Skeletal muscle satellite cell (primary cell): ENCODE measurements around the gene FA2H.
"Not testable (repeated sequence)": the region's sequence is repeated elsewhere in the genome, so short reads cannot be mapped to it uniquely, and the experiment has no call there.

Experiments
- H3K27me3 ChIP-seq: 2 replicates; pipeline ENCODE4 v1.7.0; 2013; ENCODE audit warnings: low read length; ENCODE audit not compliant: control insufficient read depth, insufficient read depth
- H3K36me3 ChIP-seq: 2 replicates; pipeline ENCODE4 v1.7.0; 2013; ENCODE audit warnings: mild to moderate bottlenecking, control low read depth, low read length; ENCODE audit not compliant: insufficient read depth
- H3K4me1 ChIP-seq: 2 replicates; pipeline ENCODE4 v1.7.0; 2013; ENCODE audit warnings: low read length; ENCODE audit not compliant: control insufficient read depth, insufficient read depth
- H3K4me2 ChIP-seq: 2 replicates; pipeline ENCODE4 v1.7.0; 2013; ENCODE audit warnings: mild to moderate bottlenecking, low read length
- H3K4me3 ChIP-seq: 2 replicates; pipeline ENCODE4 v1.7.0; 2013; ENCODE audit warnings: low read length
- H3K9ac ChIP-seq: 2 replicates; pipeline ENCODE4 v1.7.0; 2013; ENCODE audit warnings: mild to moderate bottlenecking, low read depth, low read length, moderate library complexity
- H3K9me3 ChIP-seq: replicated peaks from 2 replicates; pipeline ENCODE4 v1.7.0; 2013; ENCODE audit warnings: mild to moderate bottlenecking, control low read depth, low read length

FA2H gene

DNA sequence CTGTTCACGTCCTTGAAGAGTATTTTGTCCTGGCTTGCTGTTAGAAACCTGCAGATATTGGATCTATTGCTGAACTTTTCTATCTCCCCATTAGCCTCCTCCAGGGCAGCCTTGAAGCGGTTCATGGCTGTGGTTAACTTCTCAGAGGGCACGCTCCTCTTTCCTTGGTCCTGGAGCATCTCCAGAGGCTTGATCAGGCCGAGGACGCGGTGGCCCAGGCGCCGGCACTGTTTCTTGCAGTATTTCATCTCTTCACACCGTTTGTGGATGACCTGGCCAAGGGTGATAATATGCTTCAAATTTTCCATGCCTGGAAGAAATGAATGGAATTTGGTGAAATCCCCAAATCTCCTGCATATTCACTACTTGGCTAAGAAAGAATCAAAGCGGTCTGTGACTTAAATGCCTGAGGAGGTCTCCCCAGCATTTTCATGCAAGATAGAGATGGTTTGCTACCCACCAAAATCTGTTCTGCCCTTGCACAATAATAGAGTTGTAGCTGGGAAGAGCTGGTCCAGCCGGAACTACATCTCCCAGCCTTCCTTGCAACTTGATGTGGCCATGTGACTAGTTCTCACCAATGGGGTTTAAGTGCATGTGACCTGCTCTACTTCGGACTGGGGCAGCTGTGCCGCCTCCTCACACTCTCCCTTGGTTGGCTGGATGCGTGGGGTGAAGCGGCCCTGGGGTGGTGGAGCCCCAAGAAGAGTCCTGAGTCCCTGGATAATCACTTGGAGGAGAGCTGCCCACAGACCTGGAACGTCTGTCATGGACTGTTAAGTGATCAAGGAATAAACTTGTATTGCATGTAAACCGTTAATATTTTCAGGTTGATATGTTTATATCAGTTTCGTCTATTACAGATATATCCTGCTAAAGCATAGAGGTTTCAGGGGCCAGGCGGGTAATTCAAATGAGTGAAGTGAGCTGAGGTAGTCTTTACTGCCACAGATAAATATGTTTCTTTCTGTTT is 78.9 kb downstream of the FA2H start:
- Histone ChIP-seq H3K4me3 (peak overlapping the region; percentile 60), H3K4me1 (peaks cover 14% of the 10 kb centered on the region), H3K27me3 (no peaks in the 10 kb centered on the region), H3K9ac (peak overlapping the region; percentile 6), H3K36me3 (peaks cover 22% of the 10 kb centered on the region), H3K4me2 (peak overlapping the region; percentile 73), H3K9me3 (no peaks in the 10 kb centered on the region)

- Histone ChIP-seq H3K4me3 (no peak overlapping the region), H3K4me1 (peaks cover 8% of the 10 kb centered on the region), H3K27me3 (no peaks in the 10 kb centered on the region), H3K9ac (no peak overlapping the region), H3K4me2 (no peak overlapping the region), H3K9me3 (no peaks in the 10 kb centered on the region), H3K36me3 (peaks cover 37% of the 10 kb centered on the region)
Observed at GRCh38 chr16:74691093-74691855, 83.3 kb downstream of the FA2H start.

DNA sequence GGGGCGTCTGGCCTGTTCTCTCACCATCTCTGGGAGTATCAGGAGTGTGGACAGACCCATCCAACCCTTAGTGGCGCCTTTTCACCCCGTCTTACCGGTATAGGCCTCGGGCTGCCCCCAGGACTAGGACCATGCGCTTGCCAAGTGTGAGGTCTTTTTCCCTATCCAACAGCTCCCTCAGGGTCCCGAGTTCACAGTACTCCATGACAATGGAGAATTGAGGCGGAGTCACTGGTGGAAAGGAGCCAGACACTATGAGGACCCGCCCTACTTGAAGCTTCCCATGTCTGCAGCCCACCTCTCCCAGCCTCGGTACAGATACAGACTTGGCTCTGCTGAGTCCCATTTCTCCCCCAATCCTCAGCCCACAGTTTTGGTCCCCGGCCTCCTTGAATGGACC is 92.1 kb downstream of the FA2H start:
- no peaks in the 10 kb centered on the region for H3K9me3 ChIP-seq
- H3K4me3 ChIP-seq = no peak overlapping the region
- H3K27me3 ChIP-seq = no peaks in the 10 kb centered on the region
- H3K9ac ChIP-seq = no peak overlapping the region
- no peak overlapping the region for H3K4me2 ChIP-seq
- no peaks in the 10 kb centered on the region for H3K4me1 ChIP-seq
- H3K36me3 ChIP-seq = peaks cover 27% of the 10 kb centered on the region

DNA sequence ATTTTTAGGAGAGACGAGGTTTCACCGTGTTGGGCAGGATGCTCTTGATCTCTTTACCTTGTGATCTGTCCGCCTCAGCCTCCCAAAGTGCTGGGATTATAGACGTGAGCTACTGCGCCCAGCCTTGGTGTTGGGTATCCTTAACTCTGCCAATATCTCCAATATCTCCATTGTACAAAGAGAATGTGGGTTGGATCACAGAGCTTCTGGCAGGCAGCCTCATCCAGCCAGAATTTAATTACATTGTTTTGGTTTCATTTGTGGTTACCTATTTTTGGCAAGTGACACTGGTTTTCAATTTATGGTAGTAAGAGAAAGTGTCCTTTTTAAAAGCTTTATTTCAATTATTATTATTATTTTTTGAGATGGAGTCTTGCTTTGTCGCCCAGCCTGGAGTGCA is 93.9 kb downstream of the FA2H start:
- H3K36me3 ChIP-seq = peaks cover 32% of the 10 kb centered on the region
- no peaks in the 10 kb centered on the region for H3K9me3 ChIP-seq
- H3K4me2 ChIP-seq = no peak overlapping the region
- H3K9ac ChIP-seq = no peak overlapping the region
- no peak overlapping the region for H3K4me3 ChIP-seq
- no peaks in the 10 kb centered on the region for H3K27me3 ChIP-seq
- H3K4me1 ChIP-seq = no peaks in the 10 kb centered on the region

DNA sequence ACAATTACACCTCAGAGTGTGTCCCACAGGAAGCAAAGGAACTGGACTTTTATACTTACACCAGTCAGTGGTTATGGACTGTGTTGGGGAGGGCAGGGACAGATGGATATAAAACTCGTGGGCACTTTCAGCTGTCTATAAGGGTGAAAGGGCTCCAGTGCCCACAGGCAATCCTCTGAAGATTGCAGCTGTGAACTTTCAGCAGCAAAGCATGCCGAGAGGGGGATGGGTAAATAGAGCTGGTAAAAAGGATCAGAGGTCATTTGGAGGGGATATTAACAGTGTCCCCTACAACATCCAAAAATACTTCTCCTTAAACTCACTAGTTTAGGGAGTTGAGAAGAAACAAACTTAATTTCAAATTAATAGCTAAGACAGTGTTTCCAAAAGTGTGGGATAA is 94.6 kb downstream of the FA2H start:
- Histone ChIP-seq H3K27me3 (no peaks in the 10 kb centered on the region), H3K4me2 (no peak overlapping the region), H3K4me3 (no peak overlapping the region), H3K9me3 (no peaks in the 10 kb centered on the region), H3K9ac (no peak overlapping the region), H3K4me1 (no peaks in the 10 kb centered on the region), H3K36me3 (peaks cover 32% of the 10 kb centered on the region)

- Histone ChIP-seq H3K36me3 (peaks cover 33% of the 10 kb centered on the region), H3K9ac (no peak overlapping the region), H3K4me2 (no peak overlapping the region), H3K27me3 (no peaks in the 10 kb centered on the region), H3K4me3 (no peak overlapping the region), H3K4me1 (no peaks in the 10 kb centered on the region), H3K9me3 (no peaks in the 10 kb centered on the region)
Observed at GRCh38 chr16:74677868-74678267, 96.8 kb downstream of the FA2H start.

DNA sequence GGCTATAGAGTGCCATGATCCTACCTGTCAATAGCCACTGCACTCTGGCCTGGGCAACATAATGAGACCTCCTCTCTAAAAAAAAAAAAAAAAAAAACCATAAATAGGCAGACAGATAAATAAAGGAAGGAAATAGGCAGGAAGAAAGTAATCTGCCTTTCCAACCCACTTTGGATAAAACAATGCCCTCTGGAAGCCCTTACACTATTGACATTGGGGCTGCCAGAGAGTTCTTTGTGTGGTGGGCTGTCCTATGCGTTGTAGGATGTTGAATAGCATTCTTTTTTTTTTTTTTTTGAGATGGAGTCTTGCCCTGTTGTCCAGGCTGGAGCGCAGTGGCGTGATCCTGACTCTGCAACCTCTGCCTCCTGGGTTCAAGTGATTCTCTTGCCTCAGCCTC is 100.7 kb downstream of the FA2H start:
- Histone ChIP-seq H3K4me2 (no peak overlapping the region), H3K4me1 (no peaks in the 10 kb centered on the region), H3K36me3 (peaks cover 19% of the 10 kb centered on the region), H3K9ac (no peak overlapping the region), H3K4me3 (no peak overlapping the region), H3K27me3 (no peaks in the 10 kb centered on the region), H3K9me3 (no peaks in the 10 kb centered on the region)

DNA sequence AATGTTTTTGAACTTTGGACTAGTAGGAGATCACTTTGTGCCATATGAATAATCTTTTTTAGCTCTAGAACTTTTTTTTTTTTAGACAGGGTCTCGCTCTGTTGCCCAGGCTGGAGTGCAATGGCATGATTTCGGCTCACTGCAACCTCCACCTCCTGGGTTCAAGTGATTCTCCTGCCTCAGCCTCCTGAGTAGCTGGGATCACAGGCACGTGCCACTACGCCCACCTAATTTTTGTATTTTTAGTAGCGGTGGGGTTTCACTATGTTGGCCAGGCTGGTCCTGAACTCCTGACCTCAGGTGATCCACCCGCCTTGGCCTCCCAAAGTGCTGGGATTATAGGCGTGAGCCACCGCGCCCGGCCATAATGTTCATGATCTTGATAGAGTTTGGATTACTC is 105.7 kb downstream of the FA2H start:
- H3K36me3 ChIP-seq = peaks cover 11% of the 10 kb centered on the region
- not testable (repeated sequence) for H3K27me3 ChIP-seq, H3K9ac ChIP-seq, H3K4me1 ChIP-seq, H3K4me3 ChIP-seq, H3K9me3 ChIP-seq, H3K4me2 ChIP-seq

DNA sequence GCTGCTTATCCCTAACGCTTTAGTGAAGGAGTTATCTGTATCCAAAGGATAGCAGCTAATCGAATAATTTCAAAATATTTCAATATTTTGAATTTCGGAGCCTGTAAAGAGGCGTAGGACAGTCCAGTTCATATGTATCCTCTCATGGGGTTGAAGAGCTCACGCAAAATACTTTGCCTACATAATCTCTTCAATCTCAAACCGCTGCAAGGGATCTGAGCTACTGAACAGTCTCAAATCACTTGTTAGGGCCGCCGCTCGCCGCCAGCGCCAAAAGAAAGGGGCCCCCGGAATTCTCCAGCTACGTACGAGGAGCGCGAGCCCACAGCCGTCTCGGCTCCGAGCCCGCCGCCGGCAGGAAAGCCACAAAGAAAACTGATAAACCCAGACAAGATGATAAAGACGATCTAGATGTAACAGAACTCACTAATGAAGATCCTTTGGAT is 107.3 kb downstream of the FA2H start:
- peak overlapping the region; percentile 73 for H3K4me3 ChIP-seq
- H3K27me3 ChIP-seq = no peaks in the 10 kb centered on the region
- H3K4me1 ChIP-seq = no peaks in the 10 kb centered on the region
- H3K4me2 ChIP-seq = peak overlapping the region; percentile 95
- H3K9ac ChIP-seq = peak overlapping the region; percentile 81
- H3K9me3 ChIP-seq = no peaks in the 10 kb centered on the region
- H3K36me3 ChIP-seq = peaks cover 24% of the 10 kb centered on the region

DNA sequence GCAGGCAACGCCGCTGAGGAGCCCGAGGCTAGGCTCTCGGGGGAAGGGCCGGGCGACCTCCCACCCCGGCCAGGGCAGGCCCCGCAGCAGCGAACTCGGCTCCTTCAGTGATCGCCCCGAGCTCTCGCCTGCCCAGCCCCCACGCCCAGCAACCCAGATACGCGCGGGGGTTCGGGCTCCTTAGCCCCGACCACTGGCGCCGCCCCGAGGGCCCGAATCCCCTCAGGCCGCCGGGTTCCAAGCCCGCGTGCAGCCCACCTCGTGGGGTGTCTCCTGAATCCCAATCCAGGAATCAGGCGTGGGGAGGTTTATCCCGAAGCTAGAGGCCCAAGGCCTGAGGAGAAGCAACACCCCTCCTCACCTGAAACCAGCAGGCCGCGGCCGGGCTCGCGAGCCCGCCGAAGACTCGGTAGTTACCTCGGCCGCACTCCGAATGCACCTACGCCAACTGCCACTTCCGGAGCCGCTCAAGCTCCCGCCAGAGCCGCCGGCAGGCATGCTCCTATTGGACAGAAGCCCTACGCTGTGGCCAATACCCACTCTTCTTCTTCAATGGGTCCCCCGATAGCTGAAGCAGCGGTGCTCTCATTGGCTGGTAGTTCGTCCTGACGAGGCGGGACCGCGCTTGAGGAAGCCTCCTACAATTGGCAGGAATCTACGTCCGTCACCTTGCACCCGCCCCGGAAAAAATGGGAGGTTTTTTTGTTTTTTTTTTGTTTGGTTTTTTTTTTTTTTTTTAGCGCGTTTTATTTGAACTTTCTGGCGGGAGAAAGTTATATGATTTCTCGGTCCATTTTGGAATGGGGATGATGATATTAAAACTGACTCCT is 108.0 kb downstream of the FA2H start, which contains the start of gene RFWD3:
RFWD3 (minus strand) TSS at position 453 of the 830 bp plus-strand sequence. CDS start 5,428 bp downstream, outside the sequence.
- peaks cover 27% of the 10 kb centered on the region for H3K36me3 ChIP-seq
- peak within 1 kb of the TSS; percentile 91 for H3K4me3 ChIP-seq
- H3K4me1 ChIP-seq = no peaks in the 10 kb centered on the region
- peak within 1 kb of the TSS; percentile 95 for H3K4me2 ChIP-seq
- peak within 1 kb of the TSS; percentile 97 for H3K9ac ChIP-seq
- H3K27me3 ChIP-seq = no peaks in the 10 kb centered on the region
- H3K9me3 ChIP-seq = no peaks in the 10 kb centered on the region

DNA sequence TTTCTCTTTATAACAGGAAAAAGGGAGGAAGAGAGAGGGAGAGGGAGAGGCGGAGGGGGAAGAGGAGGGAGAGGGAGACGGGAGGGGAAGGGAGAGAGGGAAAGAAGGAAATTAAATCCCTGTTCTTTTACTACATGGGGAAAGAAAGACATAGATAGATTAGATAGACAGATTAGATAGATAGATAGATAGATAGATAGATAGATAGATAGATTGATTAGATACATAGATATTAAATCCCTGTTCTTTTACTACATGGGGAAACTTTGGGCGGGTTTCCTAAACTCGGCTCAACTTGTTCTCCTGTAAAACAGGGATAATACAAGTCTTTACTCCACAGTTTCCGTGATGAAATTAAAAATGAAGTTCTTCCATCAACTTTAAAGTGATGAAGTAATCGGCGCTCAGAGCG is 108.6 kb downstream of the FA2H start:
- Histone ChIP-seq H3K36me3 (peaks cover 30% of the 10 kb centered on the region), H3K9me3 (no peaks in the 10 kb centered on the region), H3K27me3 (no peaks in the 10 kb centered on the region), H3K4me1 (no peaks in the 10 kb centered on the region), H3K4me2 (peak overlapping the region; percentile 82), H3K9ac (peak overlapping the region; percentile 97), H3K4me3 (peak overlapping the region; percentile 91)
